Inflammatory macrophage treated with lipopolysaccharide for 4 hours (primary cell): ENCODE measurements around the gene METTL21C.

ENCODE experiments used
- DNase-seq: peaks from one replicate; pipeline ENCODE4 v3.0.0-alpha.2; 2020

METTL21C gene

GRCh38 chr13:102697264-102697663 lies 2.4 kb upstream of the METTL21C start:
- no peak for DNase-seq

GRCh38 chr13:102696465-102696864 lies 1.6 kb upstream of the METTL21C start:
- no peak for DNase-seq

- no peak for DNase-seq
These were observed 1.1 kb downstream of the METTL21C start for GRCh38 chr13:102693776-102694175.

- DNase-seq, result no peak
These were observed 1.6 kb downstream of the METTL21C start for GRCh38 chr13:102693250-102693649.

- DNase-seq, result no peak
These were observed 2.4 kb downstream of the METTL21C start for GRCh38 chr13:102692491-102692826.

GRCh38 chr13:102690883-102691282 lies 4.0 kb downstream of the METTL21C start:
- no peak for DNase-seq

GRCh38 chr13:102688306-102688973 lies 6.4 kb downstream of the METTL21C start:
- no peak for DNase-seq

- DNase-seq, result no peak
These were observed 7.3 kb downstream of the METTL21C start for GRCh38 chr13:102687520-102687919.

GRCh38 chr13:102686024-102686423 lies 8.8 kb downstream of the METTL21C start:
- no peak for DNase-seq

- DNase-seq, result no peak
These were observed 11.2 kb downstream of the METTL21C start for GRCh38 chr13:102683637-102684036.

GRCh38 chr13:102682727-102683126 lies 12.1 kb downstream of the METTL21C start:
- DNase-seq, result no peak

GRCh38 chr13:102682211-102682610 lies 12.6 kb downstream of the METTL21C start:
- DNase-seq, result no peak

GRCh38 chr13:102680842-102681740 lies 13.8 kb downstream of the METTL21C start:
- DNase-seq, result peak; percentile 58

- DNase-seq, result no peak
These were observed 14.6 kb downstream of the METTL21C start for GRCh38 chr13:102680133-102680717.

- no peak for DNase-seq
These were observed 15.3 kb downstream of the METTL21C start for GRCh38 chr13:102679449-102680132.

- no peak for DNase-seq
These were observed 16.3 kb downstream of the METTL21C start for GRCh38 chr13:102678339-102679107.

- no peak for DNase-seq
These were observed 17.7 kb downstream of the METTL21C start for GRCh38 chr13:102677122-102677521.

GRCh38 chr13:102675115-102675514 lies 19.7 kb downstream of the METTL21C start:
- DNase-seq, result no peak

GRCh38 chr13:102670130-102670529 lies 24.7 kb downstream of the METTL21C start:
- DNase-seq, result no peak

GRCh38 chr13:102667911-102668310 lies 26.9 kb downstream of the METTL21C start:
- DNase-seq, result no peak

- no peak for DNase-seq
These were observed 27.8 kb downstream of the METTL21C start for GRCh38 chr13:102667023-102667422.

- no peak for DNase-seq
These were observed 35.6 kb downstream of the METTL21C start for GRCh38 chr13:102659168-102659713.
